NCI-H2196 (cell line): ENCODE measurements around the gene SERTAD4.
A peak's percentile ranks its signal among the peaks of the same experiment; 100 is the strongest.
"Not testable (repeated sequence)": the region's sequence is repeated elsewhere in the genome, so short reads cannot be mapped to it uniquely, and the experiment has no call there.

Source experiments
- DNase-seq: peaks from one replicate; lab custom pipeline; 2025; ENCODE audit not compliant: unreplicated experiment; lab: John Stamatoyannopoulos, UW

Gene SERTAD4

DNA sequence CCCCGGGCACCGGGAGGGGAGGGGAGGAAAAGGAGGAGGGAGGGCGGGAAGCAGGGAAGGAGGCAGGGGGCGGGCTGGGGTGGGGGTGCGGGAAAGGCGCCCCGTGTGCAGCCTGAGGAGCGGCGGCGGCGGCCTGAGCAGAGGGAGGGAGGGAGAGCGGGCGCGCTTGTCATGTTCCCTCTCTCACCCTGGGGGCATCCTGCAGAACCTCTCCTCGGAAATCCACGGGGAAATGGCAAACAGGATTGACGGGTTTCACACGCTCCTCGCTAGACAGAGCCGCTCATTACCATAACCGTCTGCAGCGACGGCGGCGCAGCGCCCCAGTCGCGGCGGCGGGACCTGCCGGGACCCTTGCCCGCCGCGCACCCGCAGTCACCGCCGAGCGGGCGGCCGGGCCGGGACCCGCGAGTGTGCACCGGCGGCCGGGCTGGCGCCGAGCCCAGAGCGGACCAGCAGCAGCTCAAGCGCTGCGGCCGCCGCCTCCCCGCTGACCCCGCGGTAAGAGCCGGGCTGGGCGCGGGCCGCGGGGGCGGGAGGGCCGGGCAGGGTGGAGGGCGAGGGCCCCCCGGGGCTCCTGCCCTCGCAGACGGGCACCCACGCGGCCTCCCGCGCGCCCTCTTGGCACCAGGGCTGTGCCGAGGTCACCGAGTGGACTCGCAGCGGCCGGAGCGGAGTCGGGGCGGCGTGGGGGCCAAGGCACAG, at the start of gene SERTAD4:
TSS of gene SERTAD4 (plus strand) at position 286 of the 705 bp plus-strand sequence. CDS start 5,165 bp downstream, outside the sequence.
- peak; percentile 26 for DNase-seq

GRCh38 chr1:210185063-210185462, 47.5 kb upstream of the SERTAD4 start:
- no peak for DNase-seq

DNA sequence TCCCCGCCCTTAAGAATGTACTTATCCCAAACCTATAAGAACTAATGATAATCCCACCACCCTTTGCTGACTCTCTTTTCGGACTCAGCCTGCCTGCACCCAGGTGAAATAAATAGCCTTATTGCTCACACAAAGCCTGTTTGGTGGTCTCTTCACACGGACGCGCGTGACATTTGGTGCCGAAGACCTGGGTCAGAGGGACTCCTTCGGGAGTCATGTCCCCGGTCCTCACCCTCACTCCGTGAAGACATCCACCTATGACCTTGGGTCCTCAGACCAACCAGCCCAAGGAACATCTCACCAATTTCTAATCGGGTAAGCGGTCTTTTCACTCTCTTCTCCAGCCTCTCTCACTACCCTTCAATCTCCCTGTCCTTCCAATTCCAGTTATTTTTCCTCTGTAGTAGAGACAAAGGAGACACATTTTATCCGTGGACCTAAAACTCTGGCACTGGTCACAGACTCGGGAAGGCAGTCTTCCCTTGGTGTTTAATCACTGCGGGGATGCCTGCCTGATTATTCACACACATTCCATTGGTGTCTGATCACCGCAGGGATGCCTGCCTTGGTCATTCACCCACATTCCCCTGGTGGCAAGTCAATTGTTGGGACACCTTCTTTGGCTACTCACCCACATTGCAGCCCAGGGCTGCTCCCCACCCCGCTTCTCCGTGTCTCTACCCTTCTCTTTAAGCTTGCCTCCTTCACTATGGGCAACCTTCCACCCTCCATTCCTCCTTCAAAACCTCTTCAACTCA, 44.6 kb upstream of the SERTAD4 start:
- not testable (repeated sequence) for DNase-seq

GRCh38 chr1:210189426-210189825, 43.2 kb upstream of the SERTAD4 start:
- DNase-seq = no peak

DNA sequence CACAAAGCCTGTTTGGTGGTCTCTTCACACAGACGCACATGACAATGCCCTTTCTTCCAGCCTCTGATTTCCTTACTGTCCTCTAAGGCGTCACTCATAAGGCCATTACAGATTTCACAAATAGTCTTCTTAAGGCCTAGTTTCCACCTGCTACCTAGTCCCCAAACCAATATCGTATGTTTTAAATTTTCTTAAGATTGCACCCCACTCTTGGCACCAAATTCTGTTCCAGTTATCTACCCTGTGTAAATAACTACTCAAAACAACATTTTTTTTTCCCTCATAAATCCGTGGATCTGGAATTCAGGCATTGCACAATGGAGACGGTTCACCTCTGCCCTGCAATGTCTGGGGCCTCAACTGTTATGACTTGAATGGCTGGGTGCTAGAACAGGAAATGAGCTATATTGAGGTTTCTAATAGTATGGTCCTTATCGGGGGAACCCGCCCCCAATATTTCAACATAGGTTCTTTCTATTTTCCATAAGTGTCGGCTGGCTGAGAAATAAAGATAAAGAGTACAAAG, 36.9 kb upstream of the SERTAD4 start:
- DNase-seq = no peak

DNA sequence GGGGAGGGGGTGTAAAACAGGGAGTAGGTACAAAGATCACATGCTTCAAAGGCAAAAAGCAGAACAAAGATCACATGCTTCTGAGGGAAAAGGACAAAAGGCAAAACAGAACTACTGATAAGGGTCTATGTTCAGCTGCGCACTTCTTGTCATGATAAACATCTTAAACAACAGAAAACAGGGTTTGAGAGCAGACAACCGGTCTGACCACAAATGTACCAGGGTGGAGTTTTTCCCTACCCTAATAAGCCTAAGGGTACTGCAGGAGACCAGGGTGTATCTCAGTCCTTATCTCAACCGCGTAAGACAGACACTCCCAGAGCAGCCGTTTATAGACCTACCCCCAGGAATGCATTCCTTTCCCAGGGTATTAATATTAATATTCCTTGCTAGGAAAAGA, 36.3 kb upstream of the SERTAD4 start:
- DNase-seq = not testable (repeated sequence)

DNA sequence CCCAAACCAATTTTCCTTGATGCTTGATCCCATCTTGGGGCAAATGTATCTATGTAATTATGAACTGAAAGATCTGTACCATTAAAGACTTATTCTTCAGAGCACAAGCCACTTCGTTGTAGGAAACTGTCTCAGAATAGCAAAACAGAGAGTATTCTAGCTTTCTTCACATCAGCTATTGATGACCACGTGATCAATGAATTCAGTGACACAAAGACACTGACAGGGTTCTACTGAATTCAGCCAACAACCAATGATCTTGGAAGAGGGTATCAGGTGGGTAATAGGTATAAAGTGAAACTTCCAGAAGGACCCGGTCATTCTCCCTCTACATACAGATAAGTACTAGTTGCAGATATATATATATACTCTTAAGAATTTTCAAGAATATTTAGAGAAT, 33.8 kb upstream of the SERTAD4 start:
- DNase-seq = no peak

DNA sequence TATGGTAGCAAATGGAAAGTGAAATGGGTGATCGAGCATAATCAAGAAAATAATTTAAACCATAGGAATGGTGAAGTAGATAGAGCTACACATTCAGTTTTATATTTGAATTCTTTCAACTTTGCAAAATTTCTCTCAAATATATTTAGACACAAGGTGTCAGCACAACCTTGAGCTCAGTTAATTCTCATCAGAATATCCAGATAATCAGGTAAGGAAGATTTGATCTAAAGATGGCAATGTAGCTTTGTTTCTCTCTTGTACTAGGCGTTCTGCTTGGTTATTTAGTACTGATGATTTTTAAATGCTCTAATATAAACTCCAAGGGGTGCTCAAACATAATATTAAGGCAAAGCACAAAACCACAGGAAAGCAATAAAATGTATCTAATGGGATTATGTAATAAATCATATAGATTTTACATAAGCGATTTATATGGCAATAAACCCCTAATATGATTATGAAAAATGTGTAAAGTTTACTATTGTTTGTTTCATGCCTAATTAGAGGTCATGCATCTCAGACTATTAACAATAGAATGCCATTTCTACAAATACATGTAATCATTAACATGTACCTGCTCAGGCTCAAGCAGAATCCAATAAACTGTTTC, 32.4 kb upstream of the SERTAD4 start:
- DNase-seq = no peak

- no peak for DNase-seq
Measured at GRCh38 chr1:210201681-210202080, 30.9 kb upstream of the SERTAD4 start.

GRCh38 chr1:210207597-210208450, 24.8 kb upstream of the SERTAD4 start:
- no peak for DNase-seq

DNA sequence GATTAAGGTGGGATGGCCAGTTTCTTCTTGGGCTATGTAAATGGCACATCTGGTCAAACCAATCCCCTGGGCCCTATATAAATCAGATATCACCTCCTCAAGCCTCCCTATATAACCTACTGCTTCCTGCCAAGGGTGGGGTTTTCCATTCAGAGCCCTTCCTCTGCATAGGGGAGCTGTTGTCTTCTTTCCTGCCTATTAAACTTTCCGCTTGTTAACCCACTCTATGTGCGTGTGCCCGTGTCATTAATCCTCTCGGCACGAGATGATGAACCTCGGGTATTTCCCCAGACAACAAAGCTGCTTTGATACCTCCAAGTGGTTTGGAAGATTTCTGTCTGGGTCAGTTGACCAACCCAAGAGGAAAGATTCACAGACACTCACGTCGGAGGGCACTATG, 19.3 kb upstream of the SERTAD4 start:
- no peak for DNase-seq

DNA sequence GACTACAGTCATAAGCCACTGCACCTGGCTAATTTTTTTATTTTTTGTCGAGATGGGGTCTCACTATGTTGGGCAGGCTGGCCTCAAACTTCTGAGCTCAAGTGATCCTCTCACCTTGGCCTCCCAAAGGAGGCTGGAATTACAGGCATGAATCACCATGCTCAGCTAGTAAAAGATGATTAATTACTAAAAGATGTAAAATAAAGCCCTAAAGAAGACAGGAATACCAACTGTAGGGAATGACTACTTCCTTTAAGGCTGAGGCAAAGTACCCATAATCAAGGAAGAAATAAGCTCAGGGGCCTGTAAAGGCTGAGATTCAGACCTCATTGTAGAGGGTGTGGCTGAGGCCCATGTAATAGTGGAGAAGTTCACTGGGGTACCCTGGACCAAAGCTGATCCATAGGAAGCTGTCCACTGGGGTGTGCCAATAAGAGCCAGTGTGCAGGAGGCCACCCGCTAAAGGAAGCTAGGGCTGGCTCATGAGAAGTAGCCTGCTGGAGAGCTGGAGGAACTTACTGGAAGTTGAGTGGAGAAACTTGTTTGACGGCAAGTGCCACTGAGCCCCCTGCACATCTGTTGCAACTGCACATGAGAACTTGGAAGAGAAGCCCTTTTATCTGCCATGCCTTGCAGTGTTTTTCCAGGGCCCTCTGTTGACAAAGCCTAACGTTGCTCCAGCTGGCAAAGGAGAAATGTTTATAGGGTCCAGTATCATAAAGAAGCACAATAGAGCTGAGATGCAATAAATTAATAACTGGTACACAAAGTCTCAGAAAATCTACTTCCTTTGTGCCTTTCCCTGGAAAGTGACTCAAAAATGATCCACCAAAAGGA, 17.8 kb upstream of the SERTAD4 start:
- peak; percentile 4 for DNase-seq

- no peak for DNase-seq
Measured at GRCh38 chr1:210217482-210217881, 15.1 kb upstream of the SERTAD4 start.

- no peak for DNase-seq
Measured at GRCh38 chr1:210218047-210218446, 14.5 kb upstream of the SERTAD4 start.

GRCh38 chr1:210222340-210223006, 10.1 kb upstream of the SERTAD4 start:
- DNase-seq = peak; percentile 23

- DNase-seq = no peak
Measured at GRCh38 chr1:210223226-210223904, 9.2 kb upstream of the SERTAD4 start.

GRCh38 chr1:210228158-210228557, 4.4 kb upstream of the SERTAD4 start:
- no peak for DNase-seq

GRCh38 chr1:210230149-210230695, 2.4 kb upstream of the SERTAD4 start:
- DNase-seq = no peak
